NB4 (cell line): ENCODE measurements around the gene DLG2.
"Not testable (repeated sequence)": the region's sequence is repeated elsewhere in the genome, so short reads cannot be mapped to it uniquely, and the experiment has no call there.

Experiments used
- CTCF ChIP-seq: IDR thresholded peaks from one replicate; pipeline ENCODE4 v1.5.1; 2012; ENCODE audit warnings: low read depth, low read length
- MAX ChIP-seq: IDR thresholded peaks from 2 replicates; pipeline ENCODE4 v1.6.1; 2011; ENCODE audit warnings: low read depth, low read length
- MYC ChIP-seq: IDR thresholded peaks from 2 replicates; pipeline ENCODE4 v1.6.1; 2011; ENCODE audit warnings: low read depth, low read length
- POLR2A ChIP-seq: IDR thresholded peaks from 2 replicates; pipeline ENCODE4 v1.6.1; 2011; ENCODE audit warnings: mild to moderate bottlenecking; ENCODE audit not compliant: insufficient read length; ENCODE audit errors: extremely low read depth

- TF ChIP-seq CTCF, MAX, POLR2A, MYC: not testable (repeated sequence)
These were observed 356.8 kb downstream of the DLG2 start for GRCh38 chr11:85270315-85270714.
